NCI-H2227 treated with DMSO at 0.1 percent for 48 hours (cell line): ENCODE measurements around the gene ARHGEF26.
A peak's percentile ranks its signal among the peaks of the same experiment; 100 is the strongest.
"Not testable (repeated sequence)": the region's sequence is repeated elsewhere in the genome, so short reads cannot be mapped to it uniquely, and the experiment has no call there.

Experiments
- DNase-seq: peaks from one replicate; lab custom pipeline; 2025; lab: John Stamatoyannopoulos, UW

Gene ARHGEF26

GRCh38 chr3:154120961-154121700, at the start of gene ARHGEF26:
ARHGEF26 (plus strand) TSS chr3:154121390; CDS start chr3:154121993, 603 bp downstream.
- DNase-seq: peak; percentile 61

- DNase-seq: no peak
These were observed 46.2 kb upstream of the ARHGEF26 start for GRCh38 chr3:154074966-154075365.

- no peak for DNase-seq
These were observed 42.5 kb upstream of the ARHGEF26 start for GRCh38 chr3:154078672-154079071.

- no peak for DNase-seq
These were observed 39.9 kb upstream of the ARHGEF26 start for GRCh38 chr3:154081305-154081704.

- no peak for DNase-seq
These were observed 36.1 kb upstream of the ARHGEF26 start for GRCh38 chr3:154085071-154085470.

- DNase-seq: no peak
These were observed 35.4 kb upstream of the ARHGEF26 start for GRCh38 chr3:154085799-154086198.

GRCh38 chr3:154086286-154086685, 34.9 kb upstream of the ARHGEF26 start:
- no peak for DNase-seq

GRCh38 chr3:154087756-154088480, 33.3 kb upstream of the ARHGEF26 start:
- not testable (repeated sequence) for DNase-seq

- no peak for DNase-seq
These were observed 31.5 kb upstream of the ARHGEF26 start for GRCh38 chr3:154089421-154090420.

GRCh38 chr3:154094051-154094450, 27.1 kb upstream of the ARHGEF26 start:
- no peak for DNase-seq

- DNase-seq: no peak
These were observed 25.3 kb upstream of the ARHGEF26 start for GRCh38 chr3:154095832-154096421.

- DNase-seq: no peak
These were observed 22.8 kb upstream of the ARHGEF26 start for GRCh38 chr3:154098376-154098775.

GRCh38 chr3:154100556-154100955, 20.6 kb upstream of the ARHGEF26 start:
- DNase-seq: no peak

- DNase-seq: no peak
These were observed 19.9 kb upstream of the ARHGEF26 start for GRCh38 chr3:154101250-154101649.

- DNase-seq: peak; percentile 31
These were observed 19.0 kb upstream of the ARHGEF26 start for GRCh38 chr3:154102225-154102624.

- DNase-seq: no peak
These were observed 15.8 kb upstream of the ARHGEF26 start for GRCh38 chr3:154105218-154105975.

- DNase-seq: no peak
These were observed 9.7 kb upstream of the ARHGEF26 start for GRCh38 chr3:154111365-154111935.

- DNase-seq: no peak
These were observed 8.9 kb upstream of the ARHGEF26 start for GRCh38 chr3:154112146-154112852.

- DNase-seq: peak; percentile 4
These were observed 7.6 kb upstream of the ARHGEF26 start for GRCh38 chr3:154113609-154114008.

- no peak for DNase-seq
These were observed 5.9 kb upstream of the ARHGEF26 start for GRCh38 chr3:154115332-154115731.
